Measurements from ENCODE around the gene FOXJ3.

Gene FOXJ3

DNA sequence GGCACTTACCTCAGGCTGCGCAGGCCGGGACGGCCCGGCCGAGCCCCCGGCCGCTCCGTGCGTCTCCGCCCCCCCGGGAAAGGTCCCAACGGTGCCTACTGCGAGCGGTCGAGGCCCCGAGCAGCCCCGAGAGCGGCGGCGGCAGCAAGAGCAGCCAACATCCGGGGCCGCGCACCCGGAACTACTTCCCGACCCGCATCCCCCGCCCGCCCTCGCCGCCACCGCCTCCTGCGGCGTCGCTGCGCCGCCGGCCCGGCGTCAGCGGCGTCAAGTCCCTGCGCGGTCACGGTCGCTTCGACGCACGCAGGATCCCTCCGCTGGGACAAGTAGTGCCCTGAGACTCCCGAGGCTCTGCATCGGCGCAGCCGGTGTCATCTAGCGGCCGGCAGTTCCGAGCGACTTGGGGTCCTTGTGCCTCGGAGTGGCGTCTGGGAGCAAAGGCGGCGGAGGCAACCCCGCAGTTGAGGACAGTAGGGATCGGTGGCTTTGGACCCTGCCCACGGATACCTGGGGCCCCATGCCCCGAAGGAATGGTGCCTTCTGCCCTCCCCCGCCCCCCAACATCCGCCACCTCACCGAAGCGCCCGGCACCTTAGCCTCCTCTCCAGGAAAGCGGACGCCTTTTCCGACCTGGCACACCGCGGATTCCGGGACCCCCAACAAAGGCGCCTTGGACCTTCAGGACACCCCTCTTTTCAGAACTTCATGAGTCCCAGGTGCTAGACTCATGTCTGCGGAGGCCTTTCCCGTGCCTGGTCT is at the start of gene FOXJ3:
FOXJ3 (minus strand) TSS at position 186 of the 759 bp plus-strand sequence. CDS start 24,142 bp downstream, outside the sequence.
- peak; percentile 76 for DNase-seq (ENCODE audit: low read depth, low spot score)
- CTCF ChIA-PET, result interaction anchor here (1.0 to 3.3 kb wide), 3 partner anchors 9 to 162 kb away, joined by 3 to 26 read pairs (median 5); no protein-coding TSS in a partner anchor
- H3K4me3 ChIP-seq (ENCODE audit: low read depth, low read length), result peak within 1 kb of the TSS; percentile 98
- POLR2A ChIA-PET, result interaction anchor here (1.5 kb wide), 1 partner anchor 122 kb away, joined by 3 read pairs; the partner anchor contains the start of gene PPCS
- TF ChIP-seq CTCF (IDR thresholded peaks at IDR 0.05; ENCODE audit: insufficient read depth, low read length, missing control alignments), result no peak

- ChIA-PET POLR2A (no interaction called here), CTCF (no interaction called here)
- no peak for DNase-seq (ENCODE audit: low read depth, low spot score)
- no peak for TF ChIP-seq CTCF (IDR thresholded peaks at IDR 0.05; ENCODE audit: insufficient read depth, low read length, missing control alignments)
- no peak overlapping the region for H3K4me3 ChIP-seq (ENCODE audit: low read depth, low read length)
These were observed 46.2 kb upstream of the FOXJ3 start for GRCh38 chr1:42381280-42381673.

GRCh38 chr1:42380586-42381279 is 45.7 kb upstream of the FOXJ3 start, which contains the start of gene RIMKLA:
RIMKLA (plus strand) TSS chr1:42380792; CDS start chr1:42380935, 143 bp downstream.
- ChIA-PET CTCF (no interaction called here), POLR2A (no interaction called here)
- no peak for DNase-seq (ENCODE audit: low read depth, low spot score)
- TF ChIP-seq CTCF (IDR thresholded peaks at IDR 0.05; ENCODE audit: insufficient read depth, low read length, missing control alignments), result no peak
- peak within 1 kb of the TSS; percentile 49 for H3K4me3 ChIP-seq (ENCODE audit: low read depth, low read length)

DNA sequence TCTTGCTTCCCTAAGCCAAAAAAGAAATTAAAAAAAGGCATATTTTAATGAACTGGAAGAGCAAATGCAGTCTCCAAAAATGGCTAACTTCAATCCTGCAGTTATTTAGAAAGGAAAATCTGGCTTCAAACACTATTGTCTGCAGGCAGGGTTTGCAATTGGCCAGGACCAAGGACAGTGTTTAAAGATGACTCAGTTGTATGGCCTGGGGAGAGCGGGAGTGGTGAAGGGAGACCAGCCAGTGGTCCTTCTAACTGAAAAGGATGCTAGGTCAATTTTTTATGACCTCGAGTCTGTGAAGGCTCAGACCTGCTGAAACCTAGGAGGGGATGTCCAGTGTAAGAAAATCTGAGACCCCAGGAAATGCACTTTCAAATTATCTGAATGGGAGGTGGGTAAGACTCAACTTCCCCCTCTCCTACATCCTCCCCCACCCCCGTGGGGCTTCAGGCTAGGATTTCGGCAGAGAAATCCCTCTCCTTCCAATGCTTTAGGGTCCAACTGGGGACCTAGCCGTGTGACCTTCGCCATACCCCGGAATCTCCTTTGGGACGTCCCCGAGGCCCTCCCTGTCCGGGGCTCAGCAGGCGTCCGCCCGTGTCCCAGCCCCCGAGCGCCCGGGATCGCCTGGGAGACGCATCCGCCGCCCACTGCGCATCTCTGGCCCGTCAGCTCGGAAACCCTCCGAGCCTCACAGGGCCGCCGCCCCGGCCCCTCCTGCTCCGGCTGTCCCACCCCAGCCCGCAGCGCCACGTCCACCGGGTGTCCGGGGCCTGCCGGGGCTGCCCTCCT is 45.0 kb upstream of the FOXJ3 start:
- no peak for DNase-seq (ENCODE audit: low read depth, low spot score)
- no peak for TF ChIP-seq CTCF (IDR thresholded peaks at IDR 0.05; ENCODE audit: insufficient read depth, low read length, missing control alignments)
- ChIA-PET POLR2A (no interaction called here), CTCF (no interaction called here)
- peak overlapping the region; percentile 29 for H3K4me3 ChIP-seq (ENCODE audit: low read depth, low read length)

DNA sequence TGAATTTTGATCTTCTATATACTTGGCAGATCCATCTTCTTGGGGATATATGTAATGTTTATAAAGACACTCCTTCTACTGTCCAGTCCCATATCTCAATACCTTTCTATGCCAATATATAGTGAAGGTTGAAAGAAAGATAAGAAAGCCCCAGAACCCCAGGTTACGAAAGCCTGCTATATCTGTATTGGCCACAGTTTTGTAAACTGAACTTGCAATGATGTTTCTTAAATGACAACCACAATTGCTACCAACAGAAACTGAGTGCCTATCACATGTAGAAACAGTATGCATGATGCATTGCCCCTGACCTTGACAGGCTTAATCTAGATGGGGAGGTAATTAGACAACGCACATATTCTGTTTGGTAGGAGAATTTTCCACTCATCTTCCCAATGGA is 37.8 kb upstream of the FOXJ3 start:
- DNase-seq (ENCODE audit: low read depth, low spot score), result no peak
- no peak for TF ChIP-seq CTCF (IDR thresholded peaks at IDR 0.05; ENCODE audit: insufficient read depth, low read length, missing control alignments)
- ChIA-PET POLR2A (no interaction called here), CTCF (no interaction called here)
- no peak overlapping the region for H3K4me3 ChIP-seq (ENCODE audit: low read depth, low read length)
